ENCODE data around the gene NMT1.

The NMT1 gene

DNA sequence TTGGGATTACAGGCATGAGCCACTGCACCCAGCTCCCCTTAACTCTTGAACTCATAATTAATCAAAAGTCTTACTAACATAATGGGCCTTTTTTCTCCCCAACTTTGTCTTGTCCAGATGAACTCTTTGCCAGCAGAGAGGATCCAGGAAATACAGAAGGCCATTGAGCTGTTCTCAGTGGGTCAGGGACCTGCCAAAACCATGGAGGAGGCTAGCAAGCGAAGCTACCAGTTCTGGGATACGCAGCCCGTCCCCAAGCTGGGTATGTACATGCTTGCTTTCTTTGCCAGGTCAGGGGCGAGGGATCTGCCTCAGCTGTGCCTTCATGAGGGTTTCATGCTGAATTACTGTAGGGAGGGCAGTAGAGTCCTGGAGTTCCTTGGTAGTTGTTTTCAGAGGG is 25.3 kb downstream of the NMT1 start:
- DNase-seq = no peak

DNA sequence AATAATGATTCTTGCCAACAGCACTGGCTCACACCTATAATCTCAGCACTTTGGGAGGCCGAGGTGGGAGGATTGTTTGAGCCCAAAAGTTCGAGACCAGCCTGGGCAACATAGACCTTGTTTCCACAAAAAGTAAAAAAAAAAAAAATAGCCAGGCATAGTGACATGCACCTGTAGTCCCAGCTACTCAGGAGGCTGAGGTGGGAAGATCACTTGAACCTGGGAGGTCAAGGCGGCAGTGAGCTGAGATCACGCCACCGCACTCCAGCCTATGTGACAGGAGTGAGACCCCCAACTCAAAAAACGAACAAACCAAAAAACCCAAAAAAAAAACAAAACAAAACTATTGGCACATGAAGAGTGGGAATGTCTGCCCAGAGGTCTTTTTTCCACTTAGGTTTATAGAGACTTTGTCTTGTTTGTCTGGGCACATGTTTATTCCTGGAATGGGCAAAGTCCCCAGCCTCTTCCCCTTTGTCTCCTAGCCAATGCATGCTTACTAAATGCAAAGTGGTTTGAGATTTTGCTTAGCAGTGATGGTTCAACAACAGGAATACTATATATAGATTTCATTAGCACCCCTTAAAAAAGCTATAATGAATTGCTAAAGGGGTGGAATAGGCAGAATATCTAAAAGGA is 25.9 kb downstream of the NMT1 start:
- DNase-seq = no peak

GRCh38 chr17:45087504-45087975 is 26.4 kb downstream of the NMT1 start:
- DNase-seq = no peak

DNA sequence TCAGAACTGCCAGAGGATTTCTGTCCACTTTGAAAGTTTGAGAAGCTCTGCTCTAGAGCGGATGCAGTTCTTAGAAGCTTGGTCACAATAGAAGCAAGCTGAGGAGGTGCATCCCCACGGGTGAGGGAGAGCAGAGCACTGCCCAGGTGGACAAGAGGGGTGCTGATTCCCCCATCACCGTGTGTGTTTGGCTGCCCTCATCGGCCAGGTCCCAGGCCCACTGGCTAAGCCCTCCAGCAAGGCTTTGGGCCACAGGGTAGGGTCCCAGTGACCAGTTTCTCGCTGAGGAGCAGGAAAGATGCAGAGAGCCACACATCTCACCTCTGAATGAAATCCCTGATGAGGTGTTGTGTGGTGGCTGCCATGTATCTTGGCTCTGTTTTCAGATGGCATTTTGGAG is 26.9 kb downstream of the NMT1 start:
- no peak for DNase-seq

GRCh38 chr17:45088741-45089140 is 27.6 kb downstream of the NMT1 start:
- no peak for DNase-seq

DNA sequence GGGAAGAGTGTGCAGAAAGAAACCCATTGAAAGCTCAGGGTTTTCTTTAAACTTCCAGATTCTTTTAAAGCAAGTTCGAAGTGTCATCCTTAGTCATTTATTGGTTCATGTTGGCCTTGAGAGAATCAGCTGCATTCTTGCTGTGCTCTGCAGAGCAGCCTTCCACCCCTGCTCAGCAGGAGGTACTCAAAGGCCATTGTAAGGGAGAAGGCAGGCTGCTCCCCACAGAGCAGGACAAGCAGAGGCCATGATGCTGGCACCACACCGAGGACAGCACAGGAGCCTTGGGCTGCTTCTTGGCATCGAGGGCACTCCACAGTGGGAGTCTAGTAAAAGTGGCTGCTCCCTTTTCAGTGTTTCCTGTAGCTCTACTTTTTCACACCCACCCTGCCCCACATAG is 29.6 kb downstream of the NMT1 start:
- DNase-seq = no peak

DNA sequence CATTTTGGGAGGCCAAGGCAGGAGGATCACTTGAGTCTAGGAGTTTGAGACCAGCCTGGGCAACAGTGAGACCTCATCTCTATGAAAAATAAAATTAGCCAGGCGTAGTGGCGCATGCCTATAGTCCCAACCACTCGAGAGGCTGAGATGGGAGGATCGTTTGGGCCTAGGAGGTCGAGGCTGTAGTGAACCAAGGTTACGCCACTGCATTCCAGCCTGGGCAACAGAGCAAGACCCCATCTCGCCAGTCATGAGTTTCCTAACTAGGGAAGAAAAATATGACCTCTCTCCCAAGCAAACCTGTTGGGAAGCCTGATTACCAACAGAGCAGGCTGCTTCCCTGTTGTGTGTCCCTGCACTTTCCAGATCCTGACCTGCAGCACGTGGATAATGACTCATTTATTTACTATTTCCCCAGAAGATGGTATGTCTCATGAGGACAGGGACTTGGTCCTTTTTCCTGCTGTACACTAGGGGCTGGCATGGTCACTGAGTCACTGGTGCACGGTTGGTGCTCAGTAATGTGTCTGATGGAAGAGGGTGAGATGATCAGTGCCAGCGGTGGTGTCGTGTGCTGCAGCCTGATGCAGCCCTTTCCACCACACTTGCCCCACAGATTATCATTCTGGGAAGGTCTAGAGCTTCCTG is 30.8 kb downstream of the NMT1 start:
- no peak for DNase-seq

DNA sequence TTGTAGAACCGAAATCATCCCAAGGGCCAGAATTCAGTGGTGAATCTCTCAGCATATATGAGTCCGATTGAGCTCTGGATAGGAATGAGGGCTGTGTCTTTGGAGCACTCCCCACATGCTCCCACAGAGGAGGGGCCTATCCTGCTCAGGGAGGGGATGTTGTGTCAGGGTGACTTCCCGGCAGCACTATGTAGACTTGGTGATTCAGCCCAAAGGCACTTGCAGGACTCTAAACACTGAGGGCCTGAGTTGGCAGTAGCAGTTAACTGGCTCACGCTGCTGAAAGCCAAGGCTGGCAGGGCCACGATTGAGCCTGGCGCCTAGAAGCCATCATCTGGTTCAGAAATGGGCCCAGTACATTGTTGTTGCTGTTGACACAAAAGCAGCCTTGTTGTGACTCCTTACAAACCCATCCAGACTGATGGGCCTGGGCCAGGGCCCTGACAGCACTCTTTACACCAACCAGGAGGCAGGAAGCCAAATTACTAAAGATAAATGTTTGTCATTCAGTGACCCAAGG is 31.9 kb downstream of the NMT1 start:
- no peak for DNase-seq

- no peak for DNase-seq
Observed at GRCh38 chr17:45093444-45094110, 32.5 kb downstream of the NMT1 start.

GRCh38 chr17:45096141-45096540 is 35.0 kb downstream of the NMT1 start:
- DNase-seq = peak; percentile 14

DNA sequence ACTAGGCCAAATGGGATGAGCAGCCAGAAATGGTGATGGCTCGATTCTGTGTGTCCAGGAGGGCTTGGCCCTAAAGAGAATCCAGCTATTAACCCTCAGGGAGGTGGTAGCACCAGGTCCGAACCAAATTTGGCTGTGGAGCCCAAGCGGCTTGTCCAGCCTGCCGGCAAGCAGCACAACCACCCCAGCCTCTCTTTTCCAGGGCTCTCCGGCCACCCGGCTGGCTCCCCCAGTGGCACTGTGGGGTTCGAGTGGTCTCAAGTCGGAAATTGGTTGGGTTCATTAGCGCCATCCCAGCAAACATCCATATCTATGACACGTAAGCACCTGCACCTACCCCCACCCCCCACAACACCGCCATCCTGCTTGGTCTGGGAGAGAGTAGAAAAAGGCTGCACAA is 35.8 kb downstream of the NMT1 start:
- DNase-seq = no peak

DNA sequence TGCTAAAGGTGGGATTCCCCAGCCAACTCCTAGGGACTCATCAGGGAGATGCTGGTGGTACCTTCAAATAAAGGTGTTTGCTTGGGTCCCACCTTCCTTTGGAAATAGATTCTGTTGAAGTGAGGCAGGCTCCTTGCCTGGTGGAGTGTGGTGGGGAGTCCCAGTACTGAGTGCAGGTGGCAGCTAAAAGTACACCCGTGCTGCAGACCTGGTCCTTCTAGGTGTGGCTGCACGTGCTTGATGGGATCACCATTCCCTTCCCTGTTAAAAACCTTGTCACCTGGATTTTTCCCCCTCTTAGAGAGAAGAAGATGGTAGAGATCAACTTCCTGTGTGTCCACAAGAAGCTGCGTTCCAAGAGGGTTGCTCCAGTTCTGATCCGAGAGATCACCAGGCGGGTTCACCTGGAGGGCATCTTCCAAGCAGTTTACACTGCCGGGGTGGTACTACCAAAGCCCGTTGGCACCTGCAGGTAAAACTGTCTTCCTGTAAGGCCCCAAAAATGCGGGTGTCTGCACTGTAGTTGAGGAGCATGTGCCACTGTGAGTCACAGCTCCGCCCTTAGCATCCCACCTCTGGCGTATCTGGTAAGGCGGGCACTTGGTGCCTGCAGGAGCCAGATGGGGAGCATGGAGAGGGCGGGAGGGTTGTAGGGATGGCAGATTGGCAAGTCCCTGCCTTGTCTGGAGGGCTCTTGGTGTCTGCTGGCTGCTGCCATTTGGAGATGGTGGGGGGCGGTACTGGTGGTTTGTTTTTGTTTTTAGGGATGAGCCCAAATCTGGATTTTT is 37.2 kb downstream of the NMT1 start:
- no peak for DNase-seq

- DNase-seq = peak; percentile 80
Observed at GRCh38 chr17:45098869-45099616, 37.9 kb downstream of the NMT1 start.

GRCh38 chr17:45101546-45101882 is 40.4 kb downstream of the NMT1 start:
- DNase-seq = no peak

DNA sequence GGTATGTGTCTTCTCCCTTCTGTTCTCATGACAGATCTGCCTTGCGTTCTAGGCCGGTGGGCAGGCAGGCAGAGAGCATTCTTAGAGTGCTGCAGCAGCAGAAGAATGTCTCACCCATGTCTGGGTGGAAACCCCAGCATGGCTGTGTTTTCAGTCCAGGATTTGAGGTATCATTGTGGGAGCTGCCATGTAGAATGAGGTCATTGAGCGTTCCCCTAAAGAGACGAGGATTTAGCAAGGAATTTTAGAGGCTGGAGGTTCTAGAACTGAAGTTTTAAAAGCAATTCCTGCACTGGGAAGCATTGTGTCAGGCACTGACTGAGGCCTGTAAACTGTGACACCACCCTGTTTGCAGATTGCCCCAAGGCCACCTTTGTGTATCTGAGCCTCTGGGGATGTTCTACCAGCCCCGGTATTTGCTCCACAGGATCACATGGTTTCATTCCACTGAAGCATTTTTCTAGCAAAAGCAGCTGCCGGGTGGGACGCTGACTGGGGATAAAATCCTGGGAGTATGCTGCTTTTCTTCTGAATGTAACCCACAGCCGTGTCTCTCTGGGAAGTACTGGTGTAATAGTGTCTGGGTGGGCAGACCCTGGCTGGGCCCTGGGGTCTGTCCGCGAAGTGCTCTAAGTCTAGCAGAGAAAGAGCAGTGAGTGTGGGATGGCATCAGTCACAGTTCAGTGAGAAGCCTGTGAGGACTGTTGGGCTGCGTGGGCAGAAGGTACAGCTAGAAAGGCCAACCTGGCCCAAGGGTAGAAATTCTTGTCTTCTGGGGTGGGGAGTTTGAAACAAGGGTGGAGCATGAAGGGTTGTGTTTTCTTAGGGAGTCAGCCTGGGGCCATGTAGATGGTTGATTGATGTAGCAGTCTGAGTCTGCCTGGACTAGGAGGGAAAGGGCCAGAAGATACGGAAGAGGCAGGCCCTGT is 41.0 kb downstream of the NMT1 start:
- no peak for DNase-seq

DNA sequence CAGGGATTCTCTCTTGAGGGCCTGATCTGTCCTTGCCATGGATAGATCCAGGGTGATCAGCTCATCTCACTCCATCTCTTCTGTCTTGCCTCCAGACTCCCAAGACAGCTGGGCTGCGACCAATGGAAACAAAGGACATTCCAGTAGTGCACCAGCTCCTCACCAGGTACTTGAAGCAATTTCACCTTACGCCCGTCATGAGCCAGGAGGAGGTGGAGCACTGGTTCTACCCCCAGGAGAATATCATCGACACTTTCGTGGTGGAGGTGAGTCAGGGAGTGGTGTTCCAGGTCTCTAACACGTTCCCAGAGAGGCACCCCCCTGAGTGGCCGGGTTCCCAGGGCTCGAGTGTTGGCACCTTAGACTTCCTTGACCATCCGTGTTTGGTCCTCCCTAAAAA is 41.7 kb downstream of the NMT1 start:
- no peak for DNase-seq

DNA sequence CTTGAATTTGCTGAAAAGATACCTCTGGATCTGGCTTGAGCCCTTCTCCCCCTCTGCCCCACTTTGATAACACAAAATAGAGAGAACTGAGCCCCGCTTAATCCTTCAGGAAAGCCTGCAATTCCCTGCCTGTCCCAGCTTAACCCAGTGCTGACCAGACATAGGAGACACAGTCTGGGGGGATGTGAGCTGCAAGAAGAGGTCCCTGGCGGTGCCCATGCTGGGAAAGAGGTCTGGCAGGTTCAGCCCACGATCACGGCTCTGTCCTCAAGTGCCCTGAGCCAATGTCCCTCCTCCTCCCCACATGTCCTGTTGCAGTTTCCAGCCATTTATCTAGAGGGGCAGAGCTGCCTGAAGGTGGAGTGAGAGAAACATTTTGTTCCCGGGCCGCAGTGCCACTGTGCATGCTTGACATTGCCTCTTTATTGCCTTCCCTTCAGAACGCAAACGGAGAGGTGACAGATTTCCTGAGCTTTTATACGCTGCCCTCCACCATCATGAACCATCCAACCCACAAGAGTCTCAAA is 42.2 kb downstream of the NMT1 start:
- no peak for DNase-seq

DNA sequence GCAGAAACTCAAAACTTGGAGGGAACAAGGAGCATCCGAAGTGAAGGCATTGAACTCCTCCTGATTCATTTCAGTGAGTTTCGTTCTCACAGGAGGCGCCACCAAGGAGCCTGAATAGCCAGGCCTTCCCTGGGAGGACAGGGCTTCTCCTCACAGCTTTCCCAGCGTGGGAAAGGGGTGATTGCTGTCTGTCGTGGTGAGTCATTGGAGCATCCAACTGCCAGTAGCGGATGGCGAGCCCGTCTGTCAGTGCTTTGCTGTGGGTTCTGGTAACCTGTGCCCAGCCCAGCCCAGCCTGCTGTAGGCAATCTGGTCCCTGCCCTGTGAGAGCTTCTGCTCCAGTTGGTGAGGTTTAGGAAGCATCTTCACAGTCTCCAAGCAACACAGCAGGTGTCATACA is 42.9 kb downstream of the NMT1 start:
- no peak for DNase-seq

- no peak for DNase-seq
Observed at GRCh38 chr17:45104497-45104896, 43.4 kb downstream of the NMT1 start.

DNA sequence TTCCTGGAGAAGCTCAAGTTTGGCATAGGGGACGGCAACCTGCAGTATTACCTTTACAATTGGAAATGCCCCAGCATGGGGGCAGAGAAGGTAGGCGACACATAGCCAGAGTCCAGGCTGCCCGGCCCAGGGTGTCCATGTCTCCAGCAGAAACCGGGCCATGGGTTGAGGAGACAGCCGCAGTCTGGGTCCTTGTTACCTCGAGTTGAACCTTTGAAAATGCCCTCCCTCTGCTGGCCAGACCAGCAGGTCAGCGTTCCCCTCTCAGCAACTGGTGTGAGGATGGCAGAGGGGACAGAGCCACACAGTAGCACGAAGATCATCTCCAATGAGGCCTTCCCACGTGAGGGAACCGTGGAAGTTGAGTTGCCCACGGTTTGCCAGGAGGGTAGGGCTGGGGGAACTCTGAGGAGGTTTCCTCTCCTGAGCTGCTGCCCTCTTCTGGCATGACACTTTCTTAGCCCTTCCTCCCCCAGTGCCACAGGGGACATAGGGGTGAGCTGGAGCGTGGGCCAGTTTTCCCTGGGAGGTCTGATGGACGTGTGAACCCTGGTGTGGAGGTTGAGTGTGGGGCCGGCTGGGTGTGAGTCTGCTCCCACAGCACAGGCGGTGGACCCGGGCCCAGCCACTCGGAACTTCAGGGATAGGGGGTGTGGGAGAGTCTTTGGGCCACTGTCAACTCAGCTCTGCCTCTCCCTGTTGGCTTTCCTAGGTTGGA is 43.9 kb downstream of the NMT1 start:
- DNase-seq = no peak

- no peak for DNase-seq
Observed at GRCh38 chr17:45106096-45106495, 45.0 kb downstream of the NMT1 start.
